HG02884 (cell line): ENCODE measurements around the gene PHKG1.
"Not testable (repeated sequence)": the region's sequence is repeated elsewhere in the genome, so short reads cannot be mapped to it uniquely, and the experiment has no call there.

Experiments
- ATAC-seq: cut with Tn5 transposase; IDR thresholded peaks from one replicate; pipeline ENCODE4 v1.9.1; 2021; ENCODE audit warnings: mild to moderate bottlenecking, moderate library complexity; ENCODE audit not compliant: unreplicated experiment

The PHKG1 gene

GRCh38 chr7:56083150-56083785, 9.5 kb downstream of the PHKG1 start:
- no peak for ATAC-seq

GRCh38 chr7:56081626-56082340, 11.0 kb downstream of the PHKG1 start:
- no peak for ATAC-seq

DNA sequence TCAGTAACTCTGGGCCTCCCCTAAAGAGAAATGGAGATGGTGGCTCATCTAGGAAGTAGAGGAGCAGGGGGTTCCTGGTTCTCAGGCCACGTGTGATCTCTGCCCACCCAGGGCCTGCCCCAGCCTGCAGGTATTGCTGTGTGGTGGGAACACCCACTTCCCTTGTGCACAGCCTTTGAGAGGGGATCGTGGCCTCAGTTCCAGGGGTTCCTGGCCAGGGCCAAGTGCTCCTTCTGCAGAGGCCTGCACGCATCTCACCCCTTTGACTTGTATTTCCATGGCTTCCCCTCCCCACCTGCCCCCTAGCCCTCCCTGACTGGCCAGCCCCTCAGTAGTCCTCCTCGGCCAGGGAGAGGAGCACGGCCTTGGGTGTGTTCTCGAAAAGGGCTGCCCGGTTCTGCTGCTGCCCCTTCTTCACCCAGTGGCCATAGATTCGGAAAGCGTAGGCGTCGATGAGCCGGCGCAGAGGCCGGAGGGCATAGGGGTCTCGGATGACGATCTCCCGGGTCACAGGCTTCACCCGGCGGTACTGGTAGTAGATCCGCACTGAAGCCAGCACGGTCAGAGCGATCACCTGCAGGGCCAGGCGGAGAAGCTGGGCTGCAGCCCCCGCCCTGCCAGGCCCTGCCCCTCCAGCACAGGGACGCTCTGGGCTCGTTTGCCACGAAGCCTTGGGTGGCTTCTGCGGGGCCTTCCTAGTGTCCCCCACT, 11.9 kb downstream of the PHKG1 start:
- not testable (repeated sequence) for ATAC-seq

DNA sequence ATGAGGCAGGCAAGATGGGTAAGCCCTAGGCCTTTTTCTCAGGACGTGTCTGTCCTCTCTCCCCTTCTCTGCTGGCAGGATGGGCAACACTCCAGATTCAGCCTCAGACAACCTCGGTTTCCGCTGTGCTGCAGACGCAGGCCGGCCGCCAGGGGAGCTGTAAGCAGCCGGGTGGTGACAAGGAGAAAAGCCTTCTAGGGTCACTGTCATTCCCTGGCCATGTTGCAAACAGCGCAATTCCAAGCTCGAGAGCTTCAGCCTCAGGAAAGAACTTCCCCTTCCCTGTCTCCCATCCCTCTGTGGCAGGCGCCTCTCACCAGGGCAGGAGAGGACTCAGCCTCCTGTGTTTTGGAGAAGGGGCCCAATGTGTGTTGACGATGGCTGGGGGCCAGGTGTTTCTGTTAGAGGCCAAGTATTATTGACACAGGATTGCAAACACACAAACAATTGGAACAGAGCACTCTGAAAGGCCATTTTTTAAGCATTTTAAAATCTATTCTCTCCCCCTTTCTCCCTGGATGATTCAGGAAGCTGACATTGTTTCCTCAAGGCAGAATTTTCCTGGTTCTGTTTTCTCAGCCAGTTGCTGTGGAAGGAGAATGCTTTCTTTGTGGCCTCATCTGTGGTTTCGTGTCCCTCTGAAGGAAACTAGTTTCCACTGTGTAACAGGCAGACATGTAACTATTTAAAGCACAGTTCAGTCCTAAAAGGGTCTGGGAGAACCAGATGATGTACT, 13.1 kb downstream of the PHKG1 start:
- no peak for ATAC-seq

DNA sequence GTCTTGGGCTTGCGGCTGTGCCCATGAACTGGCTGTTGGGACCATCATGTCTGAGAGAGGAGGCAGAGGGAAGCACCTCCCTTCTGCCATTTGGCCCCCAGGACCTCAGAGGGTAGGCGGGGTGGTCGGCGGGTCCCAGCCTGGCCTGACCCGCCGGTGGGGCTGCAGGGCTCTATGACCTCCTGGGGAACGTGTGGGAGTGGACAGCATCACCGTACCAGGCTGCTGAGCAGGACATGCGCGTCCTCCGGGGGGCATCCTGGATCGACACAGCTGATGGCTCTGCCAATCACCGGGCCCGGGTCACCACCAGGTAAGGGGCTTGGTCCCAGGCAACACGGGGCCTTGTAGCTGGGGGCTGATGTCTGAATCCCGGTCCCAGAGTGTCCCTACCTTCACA, 14.6 kb downstream of the PHKG1 start:
- ATAC-seq = no peak

DNA sequence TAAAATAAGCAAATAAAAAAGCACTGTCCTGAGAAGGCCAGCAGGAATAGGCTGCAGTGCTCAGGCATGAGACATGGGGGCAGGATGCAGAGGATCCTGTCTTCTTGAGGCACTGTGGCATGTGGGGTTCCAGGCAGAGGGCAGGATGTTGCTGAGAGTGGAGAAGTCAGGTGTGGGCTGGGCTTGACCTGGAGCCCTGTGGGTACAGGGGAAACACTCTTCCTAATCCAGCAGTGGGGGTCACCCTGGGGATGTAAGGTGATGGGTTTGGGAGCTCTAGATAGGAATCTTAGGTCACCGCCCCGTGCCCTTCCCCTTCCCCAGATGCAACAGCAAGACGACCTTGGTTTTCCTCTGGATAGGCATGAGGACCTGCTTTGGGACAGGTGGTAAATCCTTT, 15.1 kb downstream of the PHKG1 start:
- no peak for ATAC-seq

- ATAC-seq = peak; percentile 86
These were observed 18.4 kb downstream of the PHKG1 start for GRCh38 chr7:56074371-56074791.

DNA sequence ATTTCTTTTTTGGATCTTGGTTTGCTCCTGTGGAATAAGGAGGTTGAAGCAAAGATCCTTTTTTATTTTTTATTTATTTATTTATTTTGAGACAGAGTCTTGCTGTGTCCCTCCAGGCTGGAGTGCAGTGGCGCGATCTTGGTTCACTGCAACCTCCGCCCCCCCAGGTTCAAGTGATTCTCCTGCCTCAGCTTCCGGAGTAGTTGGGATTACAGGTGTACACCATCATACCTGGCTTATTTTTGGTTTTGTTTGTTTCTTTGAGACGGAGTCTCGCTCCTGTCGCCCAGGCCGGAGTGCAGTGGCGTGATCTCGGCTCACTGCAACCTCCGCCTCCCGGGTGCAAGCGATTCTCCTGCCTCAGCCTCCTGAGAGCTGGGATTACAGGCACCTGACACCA, 26.4 kb downstream of the PHKG1 start:
- ATAC-seq = not testable (repeated sequence)

DNA sequence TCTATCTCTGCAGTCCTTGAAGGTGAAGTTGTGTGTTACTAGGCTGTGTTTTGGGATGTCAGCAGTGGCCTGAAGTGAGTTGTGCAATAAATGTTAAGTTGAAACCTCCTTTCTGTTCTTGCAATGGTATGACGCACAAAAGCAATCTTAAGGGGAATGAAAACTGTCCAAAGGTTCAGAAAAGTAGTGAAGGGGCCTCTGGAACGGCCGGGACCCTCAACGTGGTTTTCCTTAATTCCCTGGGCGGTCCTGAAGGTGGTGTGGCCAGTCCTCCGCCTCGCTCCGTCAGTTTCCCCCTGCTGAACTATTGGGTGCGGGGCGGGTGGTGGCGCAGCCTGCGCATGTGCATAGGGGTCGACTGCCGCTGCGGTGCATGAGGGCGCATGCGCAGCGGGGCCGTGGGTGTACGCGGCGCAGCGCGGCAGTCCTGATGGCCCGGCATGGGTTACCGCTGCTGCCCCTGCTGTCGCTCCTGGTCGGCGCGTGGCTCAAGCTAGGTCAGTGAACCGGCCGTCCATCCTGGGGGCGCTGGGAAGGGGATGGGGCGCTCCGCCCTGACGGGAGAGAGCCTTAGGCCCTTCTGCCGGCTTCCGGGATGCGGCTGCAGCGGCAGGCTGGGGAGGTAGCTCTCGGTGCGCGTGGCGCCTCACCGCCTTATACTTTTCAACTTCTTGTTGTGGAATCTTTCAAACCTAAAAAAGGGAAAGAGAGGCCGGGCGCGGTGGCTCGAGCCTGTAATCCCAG, 28.7 kb downstream of the PHKG1 start, which contains the start of gene SUMF2:
SUMF2 (plus strand) TSS at position 405 of the 744 bp plus-strand sequence; CDS start at position 431, 26 bp downstream.
- ATAC-seq = peak; percentile 66

DNA sequence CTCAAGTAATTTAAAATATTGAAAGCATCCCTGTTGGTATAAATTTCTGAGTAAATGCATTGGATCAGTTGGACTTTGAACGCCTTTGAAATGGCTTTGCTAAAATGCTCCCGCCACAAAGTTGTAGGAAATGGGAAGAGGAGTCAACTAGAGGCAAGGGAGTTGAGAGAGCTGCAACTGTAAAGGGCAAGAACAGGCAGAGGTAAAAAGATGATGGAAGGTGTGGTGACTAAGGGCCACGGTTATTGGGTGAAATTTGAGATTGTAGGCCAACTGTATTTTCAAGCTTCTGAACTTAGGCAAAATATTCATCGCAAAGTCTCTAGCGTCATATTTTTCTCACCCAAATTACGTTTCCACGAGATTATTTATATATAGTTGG, 29.3 kb downstream of the PHKG1 start:
- ATAC-seq = no peak

GRCh38 chr7:56062382-56062781, 30.4 kb downstream of the PHKG1 start:
- no peak for ATAC-seq

DNA sequence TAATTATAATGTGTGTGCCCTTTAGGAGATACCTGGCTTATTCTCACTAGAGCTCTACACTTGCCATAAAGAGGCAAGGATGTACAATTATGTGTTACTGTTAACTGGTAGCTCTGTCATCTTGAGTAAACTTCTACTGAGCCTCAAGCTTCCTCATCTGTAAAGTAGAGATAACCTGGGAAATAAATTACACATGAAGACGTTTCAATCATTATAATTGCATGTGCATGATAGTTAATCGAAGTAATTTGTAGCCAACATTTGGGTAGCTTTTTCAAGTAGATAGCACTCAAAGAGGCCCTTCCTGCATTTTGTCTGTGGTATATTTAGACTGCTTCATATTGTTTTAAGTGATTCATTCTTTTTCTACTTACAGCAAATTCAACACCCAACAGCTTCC, 38.8 kb downstream of the PHKG1 start:
- no peak for ATAC-seq

- no peak for ATAC-seq
These were observed 39.4 kb downstream of the PHKG1 start for GRCh38 chr7:56053379-56053778.

GRCh38 chr7:56051339-56052191, 41.2 kb downstream of the PHKG1 start, which contains the start of the genes CCT6A and PSPH:
Gene CCT6A, plus strand, starts transcription at chr7:56051765. Its CDS starts 84 bp downstream, at chr7:56051849.
Gene PSPH, minus strand, starts transcription at chr7:56051444. Its CDS starts 30,232 bp downstream, at chr7:56021212.
- ATAC-seq = peak; percentile 89

GRCh38 chr7:56051053-56051338, 41.8 kb downstream of the PHKG1 start:
- ATAC-seq = no peak

DNA sequence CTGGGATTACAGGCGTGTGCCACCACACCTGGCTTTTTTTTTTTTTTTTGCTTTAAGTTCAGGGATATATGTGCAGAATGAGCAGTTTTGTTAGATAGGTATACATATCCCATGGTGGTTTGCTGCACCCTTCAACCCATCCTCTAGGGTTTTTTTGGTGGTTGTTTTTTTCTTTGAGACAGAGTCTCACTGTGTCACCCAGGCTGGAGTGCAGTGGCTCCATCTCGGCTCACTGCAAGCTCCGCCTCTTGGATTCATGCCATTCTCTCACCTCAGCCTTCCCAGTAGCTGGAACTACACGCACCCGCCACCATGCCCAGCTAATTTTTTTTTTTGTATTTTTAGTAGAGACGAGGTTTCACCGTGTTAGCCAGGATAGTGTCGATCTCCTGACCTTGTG, 44.0 kb downstream of the PHKG1 start:
- not testable (repeated sequence) for ATAC-seq

GRCh38 chr7:56048245-56048644, 44.5 kb downstream of the PHKG1 start:
- ATAC-seq = no peak

DNA sequence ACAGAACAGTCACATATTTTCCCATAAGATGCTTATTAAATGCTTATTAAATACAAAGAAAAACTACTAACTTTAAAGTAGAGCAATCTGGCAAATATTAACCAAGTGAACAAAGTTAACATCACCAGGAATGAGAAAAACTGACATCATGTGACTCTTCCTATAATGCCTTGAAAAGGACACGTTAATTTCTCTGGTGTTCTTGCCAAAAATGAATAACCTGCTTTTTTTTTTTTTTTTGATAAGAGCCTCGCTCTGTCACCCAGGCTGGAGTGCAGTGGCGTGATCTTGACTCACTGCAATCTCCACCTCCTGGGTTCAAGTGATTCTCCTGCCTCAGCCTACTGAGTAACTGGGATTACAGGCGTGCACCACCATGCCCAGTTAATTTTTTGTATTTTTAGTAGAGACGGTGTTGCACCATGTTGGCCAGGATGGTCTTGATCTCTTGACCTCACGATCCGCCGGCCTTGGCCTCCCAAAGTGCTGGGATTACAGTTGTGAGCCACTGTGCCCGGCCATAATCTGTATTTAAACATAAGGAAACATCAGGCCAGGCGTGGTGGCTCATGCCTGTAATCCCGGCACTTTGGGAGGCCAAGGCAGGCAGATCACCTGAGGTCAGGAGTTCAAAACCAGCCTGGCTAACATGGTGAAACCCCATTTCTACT, 45.2 kb downstream of the PHKG1 start:
- not testable (repeated sequence) for ATAC-seq
